Midbrain (tissue), 1 donor: ENCODE measurements around the gene UBE2L3.
"Not testable (repeated sequence)": the region's sequence is repeated elsewhere in the genome, so short reads cannot be mapped to it uniquely, and the experiment has no call there.

Experiments used
- DNase-seq: peaks from one replicate; lab custom pipeline; 2025; lab: John Stamatoyannopoulos, UW

The UBE2L3 gene

DNA sequence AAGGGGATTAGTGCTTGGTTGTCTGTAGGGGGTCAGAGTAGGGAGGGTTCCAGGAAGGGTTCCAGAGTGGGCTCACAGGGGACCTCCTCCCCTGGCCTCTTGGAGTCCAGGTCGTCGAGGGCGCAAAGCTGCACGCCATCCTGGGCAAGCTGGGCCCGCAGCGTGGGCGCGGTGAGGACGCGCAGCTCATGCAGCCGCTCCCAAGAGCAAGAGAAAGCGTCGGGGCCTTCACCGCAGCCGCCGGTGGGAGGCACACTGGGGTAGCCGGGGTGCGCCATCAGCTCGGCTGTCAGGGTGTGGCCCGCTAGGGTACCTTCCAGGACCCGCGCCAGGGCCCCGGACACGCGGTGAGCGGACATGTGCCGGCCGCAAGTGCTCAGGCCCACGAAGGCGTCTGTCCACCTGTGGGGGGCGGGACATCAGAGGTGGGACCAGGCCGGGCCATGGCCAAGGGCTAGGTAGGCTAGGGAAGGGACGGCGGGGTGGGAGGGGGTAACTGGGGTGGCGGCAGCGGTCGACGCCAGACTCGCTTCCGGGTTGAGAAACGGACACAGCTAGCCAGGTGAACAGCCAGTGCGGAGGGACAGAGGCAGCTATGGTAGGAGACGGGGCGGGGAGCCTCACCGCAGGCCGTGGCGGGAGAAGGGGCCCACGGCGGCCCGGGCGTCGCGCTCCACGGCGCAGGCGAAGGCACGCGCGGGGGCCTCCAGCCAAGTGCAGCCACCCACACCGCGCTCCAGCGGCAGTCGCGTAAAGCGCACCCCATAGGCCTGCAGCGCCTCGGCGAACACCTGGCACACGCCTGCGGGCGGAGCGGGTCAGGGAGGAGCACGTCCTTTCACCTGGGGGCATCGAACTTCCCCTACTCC, 61.1 kb downstream of the UBE2L3 start:
- DNase-seq, result no peak

DNA sequence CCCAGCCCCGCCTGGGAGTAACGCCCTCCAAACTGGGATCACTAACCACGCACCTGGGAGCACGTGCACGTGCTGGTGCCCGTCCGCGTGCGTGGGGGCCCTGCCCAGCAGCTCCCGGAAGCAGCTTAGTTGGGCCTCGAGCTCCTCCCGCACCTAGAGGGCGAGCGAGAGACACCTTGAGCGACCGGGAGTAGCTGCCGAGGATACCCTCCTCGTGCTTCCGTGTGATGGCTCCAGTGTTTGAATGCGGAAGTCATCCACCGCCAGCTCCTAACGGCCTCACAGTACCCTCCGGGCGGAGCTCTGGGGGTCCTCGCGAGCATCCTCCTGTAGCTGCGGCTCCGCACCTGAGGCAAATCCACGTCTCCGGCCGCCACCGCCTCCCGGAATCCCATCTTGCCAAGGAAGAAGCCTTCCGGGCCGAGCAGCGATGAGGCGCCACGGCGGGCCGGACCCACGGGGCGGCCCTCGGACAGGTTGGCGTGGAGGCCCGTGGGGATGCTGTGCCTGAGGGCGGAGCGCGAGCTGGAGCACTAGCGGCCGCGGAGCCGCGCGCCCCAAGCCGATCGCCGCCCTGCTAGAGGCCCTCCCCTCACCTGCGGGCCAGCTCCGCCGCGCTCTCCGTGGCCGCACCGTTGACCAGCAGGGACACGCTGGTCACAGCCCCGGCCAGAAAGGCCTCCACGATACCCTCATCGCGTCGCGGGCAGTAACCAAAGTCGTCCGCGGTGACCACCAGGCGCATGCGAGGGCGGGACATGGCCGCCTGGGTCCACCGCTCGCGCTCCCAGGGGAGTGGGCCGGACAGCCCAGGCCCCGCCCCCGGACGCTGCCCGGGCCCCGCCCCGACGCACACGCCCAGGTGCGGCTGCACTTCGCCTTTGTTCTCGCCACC, 62.0 kb downstream of the UBE2L3 start, which contains the start of gene YDJC:
TSS of gene YDJC (minus strand) at position 768 of the 895 bp plus-strand sequence. CDS start at position 760, 8 bp downstream.
- peak; percentile 92 for DNase-seq

DNA sequence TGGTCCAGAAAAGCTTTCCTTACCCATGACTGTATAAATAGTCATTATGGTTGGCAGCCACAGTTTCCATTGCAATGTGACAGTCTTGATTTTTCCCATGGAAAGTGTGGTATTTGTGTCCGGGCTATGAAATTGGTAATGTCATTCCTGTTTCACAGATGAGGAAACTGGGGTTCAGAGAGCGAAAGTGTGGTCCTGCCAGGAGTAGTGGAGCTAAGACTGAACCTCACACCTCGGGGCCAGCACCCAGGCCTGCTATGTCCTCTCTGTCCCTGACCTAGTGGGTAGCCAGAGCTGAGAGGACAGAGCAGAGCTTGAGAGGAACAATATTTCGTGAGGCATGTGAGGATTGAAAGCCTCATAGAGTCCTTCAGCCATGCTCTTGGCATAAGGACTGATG, 63.5 kb downstream of the UBE2L3 start:
- no peak for DNase-seq

DNA sequence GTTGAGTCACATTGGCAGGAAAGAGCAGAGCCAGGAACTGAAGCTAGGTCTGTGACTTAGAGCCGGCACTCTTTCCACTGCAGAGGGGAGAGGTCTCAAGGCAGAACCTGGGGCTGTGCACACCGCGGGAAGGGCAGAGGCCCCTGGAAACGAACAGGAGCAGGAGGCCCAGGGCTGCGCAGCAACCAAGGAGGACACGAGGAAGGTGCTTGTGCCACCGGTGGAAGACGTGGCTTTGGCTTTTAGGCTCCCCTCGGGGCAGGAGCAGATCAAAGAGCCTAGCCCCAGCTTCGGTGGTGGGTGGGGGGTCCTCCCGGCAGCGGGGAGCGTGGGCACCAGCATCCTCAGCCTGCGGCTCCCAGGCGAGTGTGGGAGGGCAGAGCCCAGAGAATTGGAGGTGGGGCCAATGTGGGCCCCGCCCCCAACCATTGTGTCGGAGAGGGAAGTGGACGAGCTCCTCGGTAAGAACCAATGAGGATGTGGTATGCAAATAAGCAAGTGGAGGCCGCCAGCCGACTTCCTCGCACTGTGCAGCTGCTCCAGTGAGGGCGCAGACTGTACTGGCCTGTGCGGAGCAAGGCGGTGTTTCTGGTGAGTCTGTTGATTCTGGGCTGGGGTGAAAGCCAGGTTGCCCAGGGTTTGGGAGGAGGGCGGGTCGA, 64.9 kb downstream of the UBE2L3 start, which contains the start of gene CCDC116:
TSS of gene CCDC116 (plus strand) at position 524 of the 659 bp plus-strand sequence. CDS start 422 bp downstream, outside the sequence.
- DNase-seq, result no peak

DNA sequence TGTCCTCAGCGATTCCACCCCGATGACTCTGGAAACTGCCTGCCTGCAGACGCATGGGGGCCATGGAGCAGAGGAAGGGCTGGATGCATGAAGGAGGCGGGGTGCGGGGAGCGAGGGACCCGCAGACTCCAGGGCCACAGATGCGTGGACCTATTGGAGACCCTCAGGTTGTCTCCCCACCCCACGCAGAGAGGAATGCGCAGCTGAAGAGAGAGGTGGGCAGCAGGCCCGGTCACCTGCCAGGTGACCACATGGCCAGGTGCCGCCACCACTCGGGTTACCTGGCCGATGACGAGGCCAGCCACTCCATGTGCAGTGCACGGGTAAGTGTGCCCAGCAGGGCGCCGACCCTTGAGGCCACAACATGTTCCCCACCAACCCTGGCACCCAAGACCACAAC, 65.4 kb downstream of the UBE2L3 start:
- DNase-seq, result no peak

DNA sequence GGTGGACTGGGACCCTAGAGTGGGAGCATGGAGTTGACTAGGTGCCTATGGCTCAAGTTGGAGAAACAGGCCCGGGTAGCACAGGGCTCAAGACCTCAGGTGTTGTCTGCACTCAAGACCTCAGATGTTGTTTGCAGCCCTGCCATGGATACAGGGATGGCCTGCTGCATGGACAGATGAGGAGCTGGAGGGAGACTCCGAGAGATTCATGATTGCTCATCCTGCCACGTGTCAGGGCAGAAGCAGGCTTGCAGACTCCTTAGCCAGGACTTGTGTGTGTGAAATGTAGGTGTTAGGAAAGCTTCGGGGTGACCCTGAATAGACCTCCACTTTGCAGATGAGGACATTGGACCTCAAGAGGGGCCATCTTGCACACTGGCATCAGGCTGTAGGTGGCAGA, 66.0 kb downstream of the UBE2L3 start:
- no peak for DNase-seq

DNA sequence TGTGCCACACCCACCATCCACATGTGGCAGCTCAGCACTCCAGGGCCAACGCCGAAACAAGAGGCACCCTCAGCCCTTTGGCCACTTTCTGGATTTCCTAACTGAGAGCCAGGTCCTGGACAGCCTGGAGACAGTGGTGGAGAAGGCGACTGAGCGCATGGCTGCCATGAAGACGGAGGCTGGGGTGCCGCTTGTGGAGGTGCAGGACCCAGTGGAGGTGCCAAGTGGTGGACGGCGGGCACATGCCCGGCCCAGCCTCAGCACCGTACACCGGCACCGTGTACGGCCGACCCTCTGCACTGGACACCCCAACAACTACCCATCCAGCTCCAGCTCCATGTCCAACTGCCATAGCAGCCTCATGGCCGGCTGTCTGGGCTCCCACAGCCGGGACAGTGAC, 66.6 kb downstream of the UBE2L3 start:
- DNase-seq, result no peak

DNA sequence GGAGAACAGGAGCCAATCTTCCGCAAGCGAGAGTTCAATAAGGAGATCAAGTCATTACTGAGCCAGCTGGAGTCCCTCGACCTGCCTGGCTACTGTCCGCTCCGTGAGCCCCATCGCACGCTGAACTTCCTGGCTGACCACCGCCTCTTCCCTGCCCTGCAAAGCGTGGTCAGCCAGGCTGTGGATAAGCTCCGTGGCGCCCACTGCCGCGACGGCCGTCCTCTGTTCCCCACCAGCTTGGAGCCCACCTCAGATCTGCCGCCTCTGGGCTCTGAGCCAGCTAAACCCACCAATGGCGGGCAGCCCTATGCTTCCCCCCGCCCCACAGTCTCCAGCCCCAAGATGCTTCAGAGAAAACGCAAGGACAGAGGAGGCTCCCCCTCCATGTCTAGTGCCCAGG, 67.3 kb downstream of the UBE2L3 start:
- DNase-seq, result no peak

DNA sequence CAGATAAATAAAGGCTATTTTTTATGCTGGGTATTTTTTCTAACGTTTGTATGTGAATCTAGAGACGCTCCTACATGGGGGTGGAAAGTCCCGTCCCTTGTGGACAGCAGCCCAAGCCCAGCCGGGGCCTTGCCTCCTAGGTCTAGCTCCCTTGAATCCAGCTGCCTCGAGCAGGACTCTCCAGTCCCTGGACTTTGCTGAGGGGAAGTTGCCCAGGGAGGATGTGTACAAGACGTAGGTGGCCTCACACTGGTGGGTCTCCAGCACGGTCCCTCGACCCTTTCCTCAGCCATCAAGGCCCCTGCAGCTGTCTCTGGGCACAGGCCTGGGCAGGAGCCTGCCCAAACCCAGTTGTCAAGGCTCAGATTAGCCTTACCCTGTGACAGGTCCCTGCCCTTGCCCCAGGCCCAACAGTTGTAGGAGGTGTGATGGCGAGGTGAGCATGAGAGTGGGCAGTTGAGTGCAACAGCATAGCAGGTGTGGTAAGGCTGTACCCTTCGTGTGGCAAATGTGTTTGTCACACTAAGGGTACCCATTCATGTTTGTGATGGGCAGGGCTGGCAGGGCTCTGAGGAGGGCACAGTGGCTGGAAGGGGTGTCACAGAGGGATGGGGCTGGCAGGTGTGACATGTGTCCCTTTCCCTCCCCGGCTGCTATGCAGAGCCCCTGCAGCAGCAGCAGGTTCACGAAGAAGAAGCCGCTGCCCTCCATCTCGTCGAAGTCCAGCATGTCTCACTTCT, 68.4 kb downstream of the UBE2L3 start:
- DNase-seq, result no peak

DNA sequence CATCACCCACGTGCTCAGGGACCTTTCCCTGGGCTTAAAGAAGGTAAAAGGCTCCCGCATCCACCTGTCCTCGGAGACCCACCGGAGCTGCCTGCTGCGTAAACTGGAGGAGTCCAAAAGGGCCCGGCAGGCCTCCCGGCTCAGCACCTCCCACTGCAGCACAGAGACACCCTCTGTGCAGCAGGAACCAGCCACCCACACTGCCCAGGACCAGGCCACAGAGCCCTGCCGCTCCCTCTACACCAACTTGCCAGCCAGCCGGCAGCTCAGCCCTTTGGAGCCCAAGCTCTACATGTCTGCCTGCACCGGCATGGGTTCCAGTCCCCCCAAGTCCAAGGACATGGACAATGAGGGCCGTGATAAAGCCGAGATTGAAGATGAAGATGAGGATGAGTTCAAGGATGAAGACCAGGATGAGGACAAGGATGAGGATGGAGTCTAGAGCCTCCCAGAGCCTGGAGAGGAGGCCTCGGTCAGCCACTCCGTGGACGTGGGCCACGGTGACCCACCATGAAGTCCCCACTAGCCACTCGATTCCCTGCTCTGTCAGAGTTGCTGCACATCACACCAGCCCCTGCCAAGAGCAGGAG, 69.2 kb downstream of the UBE2L3 start:
- DNase-seq, result no peak

DNA sequence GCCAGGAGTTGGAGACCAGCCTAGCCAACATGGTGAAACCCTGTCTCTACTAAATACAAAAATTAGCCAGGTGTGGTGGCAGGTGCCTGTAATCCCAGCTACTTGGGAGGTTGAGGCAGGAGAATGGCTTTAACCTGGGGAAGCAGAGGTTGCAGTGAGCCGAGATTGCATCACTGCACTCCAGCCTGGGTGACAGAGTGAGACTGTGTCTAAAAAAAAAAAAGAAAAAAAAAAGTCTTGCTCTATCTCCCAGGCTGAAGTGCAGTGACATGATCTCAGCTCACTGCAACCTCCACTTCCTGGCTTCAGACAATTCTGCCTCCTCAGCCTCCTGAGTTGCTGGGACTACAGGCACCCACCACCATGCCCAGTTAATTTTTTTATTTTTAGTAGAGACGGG, 69.9 kb downstream of the UBE2L3 start:
- not testable (repeated sequence) for DNase-seq

DNA sequence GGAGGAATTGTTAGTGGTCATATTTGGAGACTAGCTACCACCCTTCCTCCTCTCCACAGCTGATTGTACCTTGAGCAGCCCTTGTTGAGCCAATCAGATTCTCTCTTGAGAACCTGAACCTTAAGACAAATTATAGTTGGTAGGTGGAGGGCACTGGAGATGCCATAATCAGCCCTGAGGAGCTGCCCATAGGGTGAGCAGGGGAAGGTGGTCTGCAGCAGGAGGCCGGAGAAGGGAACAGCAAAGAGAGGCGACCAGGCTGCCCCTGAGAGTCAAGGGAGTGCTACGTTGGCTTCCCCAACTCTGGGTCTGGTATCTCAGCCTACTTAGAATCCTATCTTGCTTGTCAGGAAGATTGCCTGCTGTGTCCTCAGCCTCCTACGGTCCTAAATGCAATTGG, 71.8 kb downstream of the UBE2L3 start:
- no peak for DNase-seq

DNA sequence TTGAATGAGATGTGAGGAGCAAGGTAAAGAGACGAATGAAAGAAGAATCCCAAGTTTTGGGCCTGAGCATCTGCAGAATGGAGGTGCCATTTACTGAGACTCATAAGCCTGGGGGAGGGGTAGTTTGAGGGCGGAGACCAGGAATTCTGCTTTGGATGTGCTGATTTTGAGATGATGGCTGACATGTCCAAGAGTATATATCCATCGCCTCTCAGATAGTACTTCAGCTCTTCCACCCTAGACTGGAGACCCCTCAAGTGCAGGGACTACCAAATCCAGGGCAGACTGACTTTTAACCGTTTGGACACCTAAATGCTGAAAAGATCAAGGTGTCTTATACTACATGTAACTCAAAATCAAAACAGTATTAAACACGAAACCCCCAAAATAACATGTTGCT, 73.3 kb downstream of the UBE2L3 start:
- DNase-seq, result no peak

DNA sequence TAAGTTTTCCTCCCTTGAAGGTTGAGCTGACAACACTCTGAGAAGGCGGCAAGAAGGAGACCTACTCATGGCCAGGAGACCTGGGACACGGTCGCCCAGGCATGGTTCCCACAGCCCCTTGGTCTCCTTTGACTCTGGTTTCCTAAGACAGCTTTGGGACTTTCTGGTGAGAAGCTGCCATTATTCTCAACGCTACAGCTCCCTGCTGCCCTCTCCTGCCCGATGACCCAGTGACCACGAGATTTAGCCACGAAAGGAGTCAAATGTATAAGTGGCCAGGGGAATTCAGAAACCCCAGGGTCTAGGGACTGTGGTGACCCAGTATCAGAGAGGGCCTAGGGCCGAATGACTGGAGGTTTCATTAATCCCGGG, 73.9 kb downstream of the UBE2L3 start:
- DNase-seq, result peak; percentile 48

DNA sequence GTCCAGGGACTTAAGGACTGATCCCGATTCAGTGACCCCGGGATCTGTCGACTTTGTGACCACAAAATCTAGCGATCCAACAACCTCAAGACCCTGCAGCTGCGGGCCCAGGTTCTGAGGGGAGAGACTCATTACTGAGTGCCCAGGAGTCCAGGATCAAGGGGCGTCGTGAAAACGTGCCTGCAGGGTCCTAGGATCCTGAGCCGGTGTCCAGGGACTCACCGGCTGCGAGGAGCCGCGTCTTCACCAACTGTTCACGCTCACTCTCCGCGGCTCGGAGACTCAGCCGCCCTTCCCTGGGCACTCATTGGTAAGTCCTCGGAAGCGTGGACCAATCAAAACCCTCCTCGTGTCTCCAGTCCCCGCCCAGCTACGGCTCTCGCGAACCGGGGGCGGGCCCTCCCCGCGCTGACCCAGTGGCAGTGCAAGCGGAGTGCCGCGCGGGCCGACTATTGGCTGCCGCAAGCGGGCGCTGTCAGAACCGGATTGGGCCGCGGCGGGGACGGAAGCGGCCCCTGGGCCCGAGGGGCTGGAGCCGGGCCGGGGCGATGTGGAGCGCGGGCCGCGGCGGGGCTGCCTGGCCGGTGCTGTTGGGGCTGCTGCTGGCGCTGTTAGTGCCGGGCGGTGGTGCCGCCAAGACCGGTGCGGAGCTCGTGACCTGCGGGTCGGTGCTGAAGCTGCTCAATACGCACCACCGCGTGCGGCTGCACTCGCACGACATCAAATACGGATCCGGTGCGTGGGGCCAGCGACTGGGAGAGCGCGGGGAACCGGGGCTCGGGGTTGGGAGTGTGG, 74.5 kb downstream of the UBE2L3 start, which contains the start of gene SDF2L1:
TSS of gene SDF2L1 (plus strand) at position 514 of the 795 bp plus-strand sequence. CDS start at position 549, 35 bp downstream.
- peak; percentile 99 for DNase-seq

DNA sequence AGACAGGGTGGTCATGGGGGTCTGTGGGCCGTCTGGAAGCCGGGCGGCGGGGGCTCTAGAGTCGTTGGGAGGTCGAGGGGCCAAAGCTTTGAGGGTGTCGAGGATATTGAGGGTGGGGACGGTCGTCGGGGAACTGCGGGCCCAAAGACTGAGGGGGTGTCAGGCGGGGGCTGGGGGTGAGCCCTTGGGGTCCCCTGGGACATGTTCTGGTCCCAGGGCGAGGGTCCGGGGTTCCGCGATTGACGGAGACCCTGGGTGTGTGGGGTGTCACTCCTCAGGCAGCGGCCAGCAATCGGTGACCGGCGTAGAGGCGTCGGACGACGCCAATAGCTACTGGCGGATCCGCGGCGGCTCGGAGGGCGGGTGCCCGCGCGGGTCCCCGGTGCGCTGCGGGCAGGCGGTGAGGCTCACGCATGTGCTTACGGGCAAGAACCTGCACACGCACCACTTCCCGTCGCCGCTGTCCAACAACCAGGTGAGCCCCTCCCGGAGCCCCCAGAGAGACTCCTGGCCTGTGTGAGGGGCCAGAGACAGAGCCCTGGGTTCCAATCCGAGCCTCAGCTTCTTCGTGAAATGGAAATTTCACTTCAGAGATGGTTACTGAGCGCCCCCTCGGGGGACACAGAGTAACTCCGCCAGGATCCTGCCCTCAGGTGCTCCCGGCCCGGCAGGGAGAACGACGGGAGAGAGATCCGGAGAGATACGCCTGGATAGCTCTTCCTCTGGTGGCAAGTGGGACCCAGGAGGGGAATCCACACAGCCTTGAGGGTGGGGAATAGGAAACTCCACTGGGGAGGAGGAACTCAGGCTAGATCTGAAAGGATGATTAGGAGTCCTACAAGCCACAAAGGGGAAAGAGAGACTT, 75.3 kb downstream of the UBE2L3 start:
- peak; percentile 11 for DNase-seq

DNA sequence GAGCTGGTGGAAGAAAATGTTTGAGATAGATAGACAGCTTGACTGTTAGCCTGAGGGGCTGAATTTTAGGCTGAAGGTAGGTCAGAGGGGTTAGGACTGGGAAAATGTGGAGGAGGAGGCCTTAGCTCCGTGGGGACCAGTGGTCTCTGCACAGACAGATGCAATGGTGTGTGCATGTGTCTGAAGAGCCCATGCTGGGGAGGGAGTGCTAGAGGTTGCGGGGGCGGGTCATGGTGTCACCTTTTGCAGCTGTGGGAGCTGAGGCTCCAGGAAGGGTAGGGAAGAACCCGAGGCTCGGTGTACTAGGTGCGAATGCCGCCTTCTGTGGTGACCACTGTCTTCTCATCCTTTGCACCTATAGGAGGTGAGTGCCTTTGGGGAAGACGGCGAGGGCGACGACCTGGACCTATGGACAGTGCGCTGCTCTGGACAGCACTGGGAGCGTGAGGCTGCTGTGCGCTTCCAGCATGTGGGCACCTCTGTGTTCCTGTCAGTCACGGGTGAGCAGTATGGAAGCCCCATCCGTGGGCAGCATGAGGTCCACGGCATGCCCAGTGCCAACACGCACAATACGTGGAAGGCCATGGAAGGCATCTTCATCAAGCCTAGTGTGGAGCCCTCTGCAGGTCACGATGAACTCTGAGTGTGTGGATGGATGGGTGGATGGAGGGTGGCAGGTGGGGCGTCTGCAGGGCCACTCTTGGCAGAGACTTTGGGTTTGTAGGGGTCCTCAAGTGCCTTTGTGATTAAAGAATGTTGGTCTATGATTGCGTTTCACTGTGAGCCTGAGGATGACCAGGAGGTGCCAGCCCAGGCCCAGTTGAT, 76.2 kb downstream of the UBE2L3 start:
- no peak for DNase-seq

DNA sequence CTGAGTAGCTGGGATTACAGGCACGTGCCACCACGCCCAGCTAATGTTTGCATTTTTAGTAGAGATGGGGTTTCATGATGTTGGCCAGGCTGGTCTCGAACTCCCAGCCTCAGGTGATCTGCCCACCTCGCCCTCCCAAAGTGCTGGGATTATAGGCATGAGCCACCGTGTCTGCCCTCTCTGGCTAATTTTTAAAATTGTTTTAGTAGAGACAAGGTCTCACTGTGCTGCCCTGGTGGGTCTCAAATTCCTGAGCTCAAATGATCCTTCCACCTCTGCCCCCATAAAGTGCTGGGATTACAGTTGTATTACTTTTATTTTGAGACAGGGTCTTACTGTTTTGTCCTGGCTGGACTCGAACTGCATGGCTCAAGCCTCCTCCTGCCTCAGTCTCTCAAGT, 78.0 kb downstream of the UBE2L3 start:
- not testable (repeated sequence) for DNase-seq
